ENCODE measurements around the gene KYNU.
"Not testable (repeated sequence)": the region's sequence is repeated elsewhere in the genome, so short reads cannot be mapped to it uniquely, and the experiment has no call there.

The KYNU gene

DNA sequence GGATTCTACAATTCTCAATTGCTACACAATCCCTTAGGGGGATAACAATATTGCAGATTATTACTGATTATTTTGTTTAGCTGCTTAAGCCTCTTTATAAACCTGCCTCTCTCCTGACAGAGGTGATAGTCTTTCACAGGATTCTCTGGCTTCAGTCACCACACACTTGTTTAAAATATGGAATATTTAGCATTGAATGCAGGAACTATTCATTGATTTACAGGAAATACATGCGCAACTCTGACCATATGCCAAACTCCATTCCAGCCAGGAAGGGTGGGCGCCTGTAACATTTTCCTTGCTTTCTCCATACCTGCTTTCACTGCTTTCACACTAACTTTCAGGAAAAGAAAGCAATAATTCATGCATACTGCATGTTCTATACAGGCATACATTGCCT lies 207.0 kb downstream of the KYNU start:
- DNase-seq (ENCODE audit: extremely low read depth in 1 of 2, low read depth in 1 of 2), result no peak

DNA sequence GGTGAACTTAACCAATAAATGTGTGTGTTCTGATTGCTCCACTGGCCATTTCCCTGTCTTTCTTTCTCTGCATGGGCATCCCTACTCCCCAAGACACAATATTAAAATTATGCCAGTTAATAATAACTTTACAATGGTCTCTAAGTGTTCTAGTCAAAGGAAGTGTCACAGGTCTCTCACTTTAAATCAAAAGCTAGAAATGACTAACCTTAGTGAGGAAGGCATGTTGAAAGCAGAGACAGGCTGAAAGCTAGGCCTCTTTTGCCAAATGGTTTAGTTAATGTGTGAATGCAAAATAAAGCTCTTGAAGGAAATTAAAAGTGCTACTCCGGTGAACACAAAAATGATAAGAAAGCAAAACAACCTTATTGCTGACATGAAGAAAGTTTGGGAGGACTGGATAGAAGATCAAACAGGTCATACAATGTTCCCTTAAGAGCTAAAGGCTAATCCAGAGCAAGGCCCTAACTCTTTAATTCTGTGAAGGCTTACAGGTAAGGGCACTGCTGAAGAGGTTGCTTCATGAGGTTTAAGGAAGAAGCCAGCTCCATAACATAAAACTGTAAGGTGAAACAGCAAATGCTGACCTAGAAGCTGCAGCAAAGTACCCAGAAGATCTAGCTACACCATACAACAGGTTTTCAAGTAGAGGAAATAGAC lies 207.8 kb downstream of the KYNU start:
- no peak for DNase-seq (ENCODE audit: extremely low read depth in 1 of 2, low read depth in 1 of 2)

DNA sequence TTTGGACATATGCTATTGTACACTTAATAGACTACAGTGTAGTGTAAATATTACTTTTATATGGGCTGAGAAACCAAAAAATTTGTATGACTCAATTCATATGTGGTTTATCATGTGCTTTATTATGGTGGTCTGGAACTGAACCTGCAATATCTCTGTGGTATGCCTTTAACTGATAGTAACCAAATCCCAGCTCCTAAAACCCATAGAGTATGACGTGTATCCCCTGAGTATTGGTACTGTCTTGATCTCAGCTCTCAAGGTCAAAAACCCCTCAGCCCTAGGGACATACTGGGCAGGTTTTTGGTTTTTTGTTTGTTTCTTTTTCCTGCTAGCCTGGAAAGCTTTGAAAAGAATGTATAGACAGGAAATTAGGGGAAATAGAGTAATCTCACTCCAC lies 209.6 kb downstream of the KYNU start:
- no peak for DNase-seq (ENCODE audit: extremely low read depth in 1 of 2, low read depth in 1 of 2)

DNA sequence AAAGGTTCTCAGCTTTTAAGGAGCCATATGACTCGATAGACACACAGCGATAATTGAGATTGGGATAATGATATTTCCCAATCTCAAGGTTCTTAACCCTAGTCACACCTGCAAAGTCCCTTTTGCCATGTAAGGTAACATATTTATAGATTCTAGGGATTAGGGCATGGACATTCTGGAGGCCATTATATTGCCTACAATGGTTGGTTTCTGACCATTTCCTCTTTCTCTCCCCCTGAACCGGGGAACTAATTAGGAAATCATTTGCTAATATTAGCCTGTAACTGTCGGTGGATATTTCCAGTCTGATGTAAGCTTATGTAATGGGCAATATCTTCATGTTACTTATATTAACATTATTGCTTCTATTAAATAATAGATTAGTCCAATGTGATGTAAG lies 210.9 kb downstream of the KYNU start:
- no peak for DNase-seq (ENCODE audit: extremely low read depth in 1 of 2, low read depth in 1 of 2)

DNA sequence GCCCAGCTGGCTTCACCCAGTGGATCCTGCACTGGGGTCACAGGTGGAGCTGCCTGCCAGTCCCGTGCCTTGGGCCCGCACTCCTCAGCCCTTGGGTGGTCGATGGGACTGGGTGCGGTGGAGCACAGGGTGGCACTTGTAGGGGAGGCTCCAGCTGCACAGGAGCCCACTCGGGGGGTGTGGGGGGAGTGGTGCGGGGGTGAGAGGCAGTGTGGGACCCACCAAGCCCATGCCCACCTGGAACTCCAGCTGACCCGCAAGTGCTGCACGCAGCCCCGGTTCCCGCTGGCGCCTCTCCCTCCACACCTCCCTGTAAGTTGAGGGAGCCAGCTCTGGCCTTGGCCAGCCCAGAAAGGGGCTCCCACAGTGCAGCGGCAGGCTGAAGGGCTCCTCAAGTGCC lies 212.1 kb downstream of the KYNU start:
- not testable (repeated sequence) for DNase-seq (ENCODE audit: extremely low read depth in 1 of 2, low read depth in 1 of 2)

All from activated CD8-positive, alpha-beta memory T cell treated with anti-CD3 and anti-CD28 coated beads for 1 hour (primary cell).